ENCODE data around the gene LBHD1. TPM values are rescaled to one million over a fixed set of nuclear protein-coding genes. Genes with fewer than 3 reads are reported as not detected.
A peak's percentile ranks its signal among the peaks of the same experiment; 100 is the strongest.
"Not testable (repeated sequence)": the region's sequence is repeated elsewhere in the genome, so short reads cannot be mapped to it uniquely, and the experiment has no call there.

Gene LBHD1
- total RNA-seq, 1 donor from 2014 or later: 6.1 TPM

DNA sequence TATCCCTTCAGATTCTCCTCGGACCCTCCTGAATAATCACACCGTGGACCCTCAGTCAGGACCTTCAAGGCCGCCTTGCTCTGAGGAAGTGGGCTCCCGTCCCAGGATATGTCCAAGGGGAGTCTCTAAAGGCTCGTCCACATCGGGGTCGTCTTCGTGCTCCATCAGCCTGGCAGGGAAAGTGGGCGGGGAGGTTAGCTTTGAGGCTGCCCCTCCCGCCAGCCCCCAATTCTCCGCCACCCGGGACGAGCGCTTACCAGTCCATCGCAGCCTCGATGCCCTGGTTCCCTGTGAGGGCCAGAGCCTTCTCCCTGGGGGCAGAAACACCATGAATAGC, 6.3 kb upstream of the LBHD1 start:
- H3K27me3 ChIP-seq: no peaks in the 10 kb centered on the region
- H3K27ac ChIP-seq: peak overlapping the region; percentile 92
- no peaks in the 10 kb centered on the region for H3K9me3 ChIP-seq
- intact Hi-C loops (cut with DNase I): no loop called here
- DNase-seq: no peak
- peak overlapping the region; percentile 94 for H3K4me3 ChIP-seq
- TF ChIP-seq, protein P1, sequence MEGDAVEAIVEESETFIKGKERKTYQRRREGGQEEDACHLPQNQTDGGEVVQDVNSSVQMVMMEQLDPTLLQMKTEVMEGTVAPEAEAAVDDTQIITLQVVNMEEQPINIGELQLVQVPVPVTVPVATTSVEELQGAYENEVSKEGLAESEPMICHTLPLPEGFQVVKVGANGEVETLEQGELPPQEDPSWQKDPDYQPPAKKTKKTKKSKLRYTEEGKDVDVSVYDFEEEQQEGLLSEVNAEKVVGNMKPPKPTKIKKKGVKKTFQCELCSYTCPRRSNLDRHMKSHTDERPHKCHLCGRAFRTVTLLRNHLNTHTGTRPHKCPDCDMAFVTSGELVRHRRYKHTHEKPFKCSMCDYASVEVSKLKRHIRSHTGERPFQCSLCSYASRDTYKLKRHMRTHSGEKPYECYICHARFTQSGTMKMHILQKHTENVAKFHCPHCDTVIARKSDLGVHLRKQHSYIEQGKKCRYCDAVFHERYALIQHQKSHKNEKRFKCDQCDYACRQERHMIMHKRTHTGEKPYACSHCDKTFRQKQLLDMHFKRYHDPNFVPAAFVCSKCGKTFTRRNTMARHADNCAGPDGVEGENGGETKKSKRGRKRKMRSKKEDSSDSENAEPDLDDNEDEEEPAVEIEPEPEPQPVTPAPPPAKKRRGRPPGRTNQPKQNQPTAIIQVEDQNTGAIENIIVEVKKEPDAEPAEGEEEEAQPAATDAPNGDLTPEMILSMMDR (IDR thresholded peaks at IDR 0.05): no peak
- peaks cover 24% of the 10 kb centered on the region for H3K4me1 ChIP-seq
- H3K36me3 ChIP-seq: peaks cover 39% of the 10 kb centered on the region
- ATAC-seq: no peak

- TF ChIP-seq, protein P1 (IDR thresholded peaks at IDR 0.05): no peak
- Histone ChIP-seq H3K4me1 (peaks cover 27% of the 10 kb centered on the region), H3K9me3 (no peaks in the 10 kb centered on the region), H3K27me3 (no peaks in the 10 kb centered on the region), H3K36me3 (peaks cover 39% of the 10 kb centered on the region), H3K4me3 (peak overlapping the region; percentile 94), H3K27ac (peak overlapping the region; percentile 92)
- DNase-seq: no peak
- intact Hi-C loops (cut with DNase I): no loop called here
- no peak for ATAC-seq
These were observed 5.6 kb upstream of the LBHD1 start for GRCh38 chr11:62677714-62678113.

GRCh38 chr11:62677156-62677555, 5.1 kb upstream of the LBHD1 start:
- intact Hi-C loops (cut with DNase I): no loop called here

DNA sequence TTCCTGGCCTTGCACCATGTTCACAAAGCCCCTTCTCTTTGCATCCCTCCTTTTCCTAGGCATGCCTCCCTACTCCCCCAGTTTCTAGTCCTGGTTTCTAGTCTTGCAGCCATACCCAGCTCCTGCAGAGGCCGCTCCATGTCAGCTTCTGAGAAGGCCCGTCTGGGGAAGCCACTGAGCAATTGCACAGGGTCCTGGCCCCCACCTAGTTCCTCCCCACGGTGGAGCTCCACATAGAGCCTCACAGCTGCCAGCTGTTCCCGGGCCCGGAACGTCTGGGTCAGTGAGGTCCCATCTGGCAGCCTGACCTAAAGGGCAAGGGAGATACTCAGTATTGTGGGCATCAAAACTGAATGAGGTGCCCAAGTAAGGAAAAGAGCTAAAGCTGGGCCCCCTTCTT, 4.6 kb upstream of the LBHD1 start:
- no peaks in the 10 kb centered on the region for H3K27me3 ChIP-seq
- intact Hi-C loops (cut with DNase I): no loop called here
- peaks cover 34% of the 10 kb centered on the region for H3K4me1 ChIP-seq
- no peaks in the 10 kb centered on the region for H3K9me3 ChIP-seq
- no peak for DNase-seq
- H3K27ac ChIP-seq: no peak overlapping the region
- TF ChIP-seq, protein P1 (IDR thresholded peaks at IDR 0.05): no peak
- no peak overlapping the region for H3K4me3 ChIP-seq
- no peak for ATAC-seq
- H3K36me3 ChIP-seq: peaks cover 39% of the 10 kb centered on the region

More at GRCh38 chr11:62677156-62677555, 5.1 kb upstream of the LBHD1 start:
- H3K27ac ChIP-seq: no peak overlapping the region
- H3K9me3 ChIP-seq: no peaks in the 10 kb centered on the region
- DNase-seq (no peak), ATAC-seq (no peak)
- no peaks in the 10 kb centered on the region for H3K27me3 ChIP-seq
- H3K4me1 ChIP-seq: peaks cover 33% of the 10 kb centered on the region
- peaks cover 39% of the 10 kb centered on the region for H3K36me3 ChIP-seq
- TF ChIP-seq, protein P1 (IDR thresholded peaks at IDR 0.05): no peak
- no peak overlapping the region for H3K4me3 ChIP-seq

DNA sequence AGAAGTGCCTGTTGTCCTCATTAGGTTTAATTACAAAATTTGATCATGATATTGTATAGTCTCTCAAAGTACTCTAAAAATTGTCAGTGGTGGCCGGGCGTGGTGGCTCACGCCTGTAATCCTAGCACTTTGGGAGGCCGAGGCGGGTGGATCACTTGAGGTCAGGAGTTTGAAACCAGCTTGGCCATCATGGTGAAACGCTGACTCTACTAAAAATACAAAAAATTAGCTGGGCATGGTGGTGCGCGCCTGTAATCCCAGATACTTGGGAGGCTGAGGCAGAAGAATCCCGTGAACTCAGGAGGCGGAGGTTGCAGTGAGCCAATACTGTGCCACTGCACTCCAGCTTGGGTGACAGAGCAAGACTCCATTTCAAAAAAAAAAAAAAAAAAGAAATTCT, 3.3 kb upstream of the LBHD1 start:
- H3K9me3 ChIP-seq; H3K4me3 ChIP-seq; H3K27ac ChIP-seq; H3K27me3 ChIP-seq; ATAC-seq; DNase-seq; intact Hi-C loops (cut with DNase I): not testable (repeated sequence)
- Histone ChIP-seq H3K4me1 (peaks cover 37% of the 10 kb centered on the region), H3K36me3 (peaks cover 39% of the 10 kb centered on the region)

- ATAC-seq (no peak), DNase-seq (no peak)
- Histone ChIP-seq H3K36me3 (peaks cover 43% of the 10 kb centered on the region), H3K27ac (no peak overlapping the region), H3K4me1 (peaks cover 31% of the 10 kb centered on the region), H3K27me3 (no peaks in the 10 kb centered on the region), H3K4me3 (no peak overlapping the region), H3K9me3 (no peaks in the 10 kb centered on the region)
- intact Hi-C loops (cut with DNase I): no loop called here
- TF ChIP-seq, protein P1 (IDR thresholded peaks at IDR 0.05): no peak
These were observed 1.1 kb upstream of the LBHD1 start for GRCh38 chr11:62673196-62673525.
